Upper lobe of right lung (tissue), 1 donor: ENCODE data around the gene SSBP3. TPM values are rescaled to one million over a fixed set of nuclear protein-coding genes. Genes with fewer than 3 reads are reported as not detected.
A peak's percentile ranks its signal among the peaks of the same experiment; 100 is the strongest.

Experiments used
- ATAC-seq: fragments of 200-7000 bp; cut with Tn5 transposase; one replicate; pipeline ENCODE4 v1.9.1; 2020; ENCODE audit warnings: mild to moderate bottlenecking, moderate library complexity
- DNase-seq: peaks from one replicate; pipeline ENCODE4 v3.0.0-alpha.2; 2020
- H3K27ac ChIP-seq: fragments of 200-600 bp; one replicate; pipeline ENCODE4 v1.8.0; 2022
- H3K27me3 ChIP-seq: fragments of 200-600 bp; one replicate; pipeline ENCODE4 v1.8.0; 2022; ENCODE audit warnings: mild to moderate bottlenecking
- H3K36me3 ChIP-seq: fragments of 200-600 bp; one replicate; pipeline ENCODE4 v1.8.0; 2022
- H3K4me1 ChIP-seq: fragments of 200-600 bp; one replicate; pipeline ENCODE4 v1.8.0; 2022
- H3K4me3 ChIP-seq: fragments of 200-600 bp; one replicate; pipeline ENCODE4 v1.8.0; 2022; ENCODE audit warnings: mild to moderate bottlenecking
- H3K9me3 ChIP-seq: fragments of 200-600 bp; one replicate; pipeline ENCODE4 v1.8.0; 2022
- intact Hi-C: fragments of 100-400 bp; cut with DNase I; formaldehyde crosslinking; loops from one replicate; pipeline ENCODE4 v1.11.0; 2022
- total RNA-seq: library from RNA; stranded (reverse); fragmentation: NEBNext Ultra II Directional; extraction: Animal tissue kit (Norgen Biotek cat#: 25700); gene quantifications from one replicate; pipeline ENCODE4 v1.2.1, GENCODE V29; 2021
- TF ChIP-seq, protein P1 (sequence below): fragments of 200-600 bp; IDR thresholded peaks from one replicate; pipeline ENCODE4 v1.8.0; 2022; ENCODE audit warnings: antibody characterized with exemption
- donor health status: DM: no; HTN: yes; CAD: no; lungs with severe emphysema.

SSBP3 gene
- total RNA-seq, 1 donor from 2014 or later, result 40.4 TPM

DNA sequence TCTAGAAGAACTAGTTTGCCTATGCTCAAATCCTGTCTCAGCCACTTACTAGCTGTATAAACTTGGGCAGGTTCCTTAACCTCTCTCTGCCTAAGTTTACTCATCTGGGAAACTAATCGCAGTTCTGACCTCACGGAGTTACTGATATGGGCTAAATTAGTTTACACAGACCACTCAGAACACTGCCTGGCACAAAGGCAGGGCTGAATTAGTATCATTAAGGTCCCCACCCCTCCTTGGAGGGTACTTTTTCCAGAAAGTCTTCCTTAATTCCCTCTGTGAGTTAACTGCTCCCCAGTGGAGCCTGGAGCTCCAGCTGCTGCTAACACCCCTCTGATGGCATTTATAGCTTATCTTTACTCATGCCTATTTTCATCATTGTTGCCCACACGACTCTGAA, 40.3 kb downstream of the SSBP3 start:
- no peaks in the 10 kb centered on the region for H3K9me3 ChIP-seq
- intact Hi-C loops, result no loop called here
- H3K36me3 ChIP-seq, result no peaks in the 10 kb centered on the region
- no peak overlapping the region for H3K27ac ChIP-seq
- no peaks in the 10 kb centered on the region for H3K27me3 ChIP-seq
- peaks cover 15% of the 10 kb centered on the region for H3K4me1 ChIP-seq
- TF ChIP-seq, protein P1, sequence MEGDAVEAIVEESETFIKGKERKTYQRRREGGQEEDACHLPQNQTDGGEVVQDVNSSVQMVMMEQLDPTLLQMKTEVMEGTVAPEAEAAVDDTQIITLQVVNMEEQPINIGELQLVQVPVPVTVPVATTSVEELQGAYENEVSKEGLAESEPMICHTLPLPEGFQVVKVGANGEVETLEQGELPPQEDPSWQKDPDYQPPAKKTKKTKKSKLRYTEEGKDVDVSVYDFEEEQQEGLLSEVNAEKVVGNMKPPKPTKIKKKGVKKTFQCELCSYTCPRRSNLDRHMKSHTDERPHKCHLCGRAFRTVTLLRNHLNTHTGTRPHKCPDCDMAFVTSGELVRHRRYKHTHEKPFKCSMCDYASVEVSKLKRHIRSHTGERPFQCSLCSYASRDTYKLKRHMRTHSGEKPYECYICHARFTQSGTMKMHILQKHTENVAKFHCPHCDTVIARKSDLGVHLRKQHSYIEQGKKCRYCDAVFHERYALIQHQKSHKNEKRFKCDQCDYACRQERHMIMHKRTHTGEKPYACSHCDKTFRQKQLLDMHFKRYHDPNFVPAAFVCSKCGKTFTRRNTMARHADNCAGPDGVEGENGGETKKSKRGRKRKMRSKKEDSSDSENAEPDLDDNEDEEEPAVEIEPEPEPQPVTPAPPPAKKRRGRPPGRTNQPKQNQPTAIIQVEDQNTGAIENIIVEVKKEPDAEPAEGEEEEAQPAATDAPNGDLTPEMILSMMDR, result no peak
- no peak for DNase-seq
- no peak overlapping the region for H3K4me3 ChIP-seq
- ATAC-seq, result no peak

DNA sequence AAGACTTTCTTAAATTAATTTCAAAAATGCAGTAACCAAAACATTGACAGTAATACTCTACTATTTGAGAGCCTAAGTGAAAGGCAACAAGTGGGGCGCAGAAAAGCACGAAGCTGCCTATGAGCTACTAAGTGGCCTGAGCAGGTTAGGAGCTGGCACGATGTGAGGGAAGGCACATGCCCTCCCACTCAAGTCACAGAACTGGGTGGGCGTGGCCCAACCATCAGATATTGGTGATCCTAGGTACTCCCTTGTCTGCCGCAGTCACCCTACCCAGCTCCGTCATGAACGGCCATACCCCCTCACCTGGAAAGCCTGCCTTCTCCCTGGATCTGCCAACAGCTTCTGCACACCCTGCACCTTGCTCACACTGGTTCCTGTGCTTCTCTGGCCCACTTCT, 40.8 kb downstream of the SSBP3 start:
- TF ChIP-seq, protein P1, result no peak
- Histone ChIP-seq H3K27ac (no peak overlapping the region), H3K36me3 (no peaks in the 10 kb centered on the region), H3K9me3 (no peaks in the 10 kb centered on the region), H3K4me3 (no peak overlapping the region), H3K4me1 (peaks cover 11% of the 10 kb centered on the region), H3K27me3 (no peaks in the 10 kb centered on the region)
- ATAC-seq (peak; percentile 40), DNase-seq (no peak)
- intact Hi-C loops, result no loop called here

DNA sequence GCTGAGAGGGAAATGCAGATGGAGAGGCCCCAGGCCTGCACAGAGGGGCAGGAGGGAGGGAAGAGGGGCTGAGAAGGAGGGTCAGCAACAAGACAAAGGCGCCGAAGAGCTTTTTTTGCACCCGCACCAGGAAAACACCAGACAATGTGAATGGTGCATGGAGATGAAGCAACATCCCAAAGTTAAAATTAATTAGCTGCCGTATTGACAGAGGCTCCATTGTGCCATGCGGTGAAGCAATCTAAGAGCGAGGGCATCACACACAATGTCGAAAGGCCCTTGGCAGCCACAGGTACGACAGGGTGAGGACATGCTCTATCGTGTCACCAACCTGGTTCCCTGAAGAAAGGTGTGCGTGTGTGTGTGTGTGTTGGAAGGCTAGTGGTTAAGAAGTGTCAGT, 41.2 kb downstream of the SSBP3 start:
- Histone ChIP-seq H3K4me1 (peaks cover 11% of the 10 kb centered on the region), H3K27me3 (no peaks in the 10 kb centered on the region), H3K27ac (no peak overlapping the region), H3K36me3 (no peaks in the 10 kb centered on the region), H3K9me3 (no peaks in the 10 kb centered on the region), H3K4me3 (no peak overlapping the region)
- TF ChIP-seq, protein P1, result no peak
- intact Hi-C loops, result no loop called here
- DNase-seq (no peak), ATAC-seq (peak; percentile 65)

DNA sequence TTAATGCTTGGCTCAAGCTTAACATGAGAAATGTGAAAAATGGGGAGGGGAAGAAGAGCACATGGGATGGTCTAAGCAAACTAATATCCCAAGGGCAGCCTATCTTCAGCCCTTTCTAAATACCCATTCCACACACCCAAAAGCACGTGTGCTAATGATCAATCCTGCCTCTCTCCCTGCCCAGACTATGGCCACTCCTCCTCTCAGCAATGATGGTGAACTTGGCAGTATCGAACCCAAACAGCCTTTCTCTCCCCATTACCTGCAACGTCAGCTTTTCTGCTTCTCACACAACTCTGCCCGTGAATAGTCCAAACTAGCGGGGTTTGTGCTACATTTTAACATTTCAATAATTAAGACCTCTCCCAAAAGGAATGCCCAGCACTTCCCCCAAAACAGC, 41.6 kb downstream of the SSBP3 start:
- no peaks in the 10 kb centered on the region for H3K9me3 ChIP-seq
- TF ChIP-seq, protein P1, result no peak
- intact Hi-C loops, result no loop called here
- H3K36me3 ChIP-seq, result no peaks in the 10 kb centered on the region
- H3K27ac ChIP-seq, result no peak overlapping the region
- DNase-seq (no peak), ATAC-seq (no peak)
- peaks cover 11% of the 10 kb centered on the region for H3K4me1 ChIP-seq
- no peaks in the 10 kb centered on the region for H3K27me3 ChIP-seq
- H3K4me3 ChIP-seq, result no peak overlapping the region

DNA sequence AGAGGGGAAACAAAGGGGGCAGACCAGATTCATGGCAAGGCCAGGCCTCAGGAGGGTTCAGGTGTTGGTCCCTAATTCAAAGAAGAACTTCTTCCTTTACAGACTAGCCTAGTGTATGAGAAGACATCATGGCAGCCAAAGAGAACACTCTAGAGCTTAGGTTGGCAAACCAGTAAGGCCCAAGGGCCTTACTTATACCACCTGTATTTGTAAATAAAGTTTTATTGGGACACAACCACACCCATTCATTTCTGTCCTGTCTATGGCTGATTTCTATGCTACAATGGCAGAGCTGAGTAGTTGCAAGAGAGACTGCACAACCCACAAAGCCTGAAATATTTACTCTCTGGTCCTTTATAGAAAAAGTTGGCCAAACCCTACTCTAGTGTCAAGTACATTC, 42.3 kb downstream of the SSBP3 start:
- no peak overlapping the region for H3K4me3 ChIP-seq
- H3K9me3 ChIP-seq, result no peaks in the 10 kb centered on the region
- TF ChIP-seq, protein P1, result no peak
- H3K27me3 ChIP-seq, result no peaks in the 10 kb centered on the region
- peaks cover 14% of the 10 kb centered on the region for H3K4me1 ChIP-seq
- DNase-seq, result no peak
- ATAC-seq, result no peak
- no peak overlapping the region for H3K27ac ChIP-seq
- H3K36me3 ChIP-seq, result no peaks in the 10 kb centered on the region
- intact Hi-C loops, result no loop called here

DNA sequence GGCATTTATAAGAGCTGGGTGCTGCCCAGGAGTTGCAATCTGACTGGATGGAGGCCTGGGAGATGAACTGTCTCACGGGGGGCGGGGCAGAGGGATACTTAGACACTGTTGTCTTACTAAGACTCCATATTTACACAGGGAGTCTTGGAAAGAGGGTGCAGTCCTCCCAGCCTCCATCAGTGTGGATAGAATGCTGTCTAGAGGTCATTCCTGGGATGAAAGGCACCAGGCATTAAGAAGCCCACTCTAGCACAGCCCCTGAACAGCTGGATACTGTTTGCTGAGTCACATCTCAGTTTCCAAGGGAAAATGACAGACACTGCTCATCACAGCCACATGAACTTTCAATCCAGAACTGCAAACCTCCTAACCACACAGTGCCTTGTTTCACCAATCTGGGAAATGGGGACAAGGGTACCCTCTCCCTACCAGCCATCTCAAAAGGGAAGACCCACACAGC, 43.3 kb downstream of the SSBP3 start:
- H3K4me3 ChIP-seq, result no peak overlapping the region
- H3K36me3 ChIP-seq, result no peaks in the 10 kb centered on the region
- intact Hi-C loops, result no loop called here
- no peak for ATAC-seq
- H3K4me1 ChIP-seq, result peaks cover 24% of the 10 kb centered on the region
- no peak for DNase-seq
- no peaks in the 10 kb centered on the region for H3K9me3 ChIP-seq
- TF ChIP-seq, protein P1, result no peak
- no peak overlapping the region for H3K27ac ChIP-seq
- H3K27me3 ChIP-seq, result no peaks in the 10 kb centered on the region
